SK-N-MC (cell line): ENCODE data around the gene MRAS.

ENCODE experiments used
- DNase-seq: peaks from one replicate; pipeline ENCODE4 v3.0.0-alpha.2; 2011; ENCODE audit warnings: low read depth, low spot score
- H3K27ac ChIP-seq: fragments of 200-600 bp; sonication (generic); 2 replicates; pipeline ENCODE4 v1.5.1; 2016; ENCODE audit warnings: mixed run types
- H3K36me3 ChIP-seq: fragments of 200-600 bp; sonication (generic); 2 replicates; pipeline ENCODE4 v1.6.1; 2017; ENCODE audit warnings: antibody characterized with exemption, low read length, mixed read lengths; ENCODE audit not compliant: insufficient read depth
- H3K4me3 ChIP-seq: fragments of 200-600 bp; sonication (generic); 2 replicates; pipeline ENCODE4 v1.5.1; 2016
- H3K9ac ChIP-seq: fragments of 200-600 bp; sonication (generic); 2 replicates; pipeline ENCODE4 v1.8.0; 2017; ENCODE audit warnings: mixed run types, mixed read lengths; ENCODE audit not compliant: insufficient read length
- H3K9me3 ChIP-seq: fragments of 200-600 bp; sonication (generic); 2 replicates; pipeline ENCODE4 v1.6.1; 2017; ENCODE audit warnings: low read depth, mild to moderate bottlenecking, antibody characterized with exemption, low read length, moderate library complexity, mixed read lengths
- EZH2 ChIP-seq: fragments of 200-600 bp; sonication (generic); IDR thresholded peaks from one replicate; pipeline ENCODE4 v1.6.1; 2017; ENCODE audit warnings: antibody characterized with exemption
- FOXP2 ChIP-seq: optimal IDR thresholded peaks from 2 replicates; pipeline ENCODE3; 2011; ENCODE audit warnings: mild to moderate bottlenecking, moderate library complexity; ENCODE audit not compliant: insufficient read depth; ENCODE audit errors: extremely low read length, control extremely low read depth
- POLR2AphosphoS5 ChIP-seq: IDR thresholded peaks from 2 replicates; pipeline ENCODE4 v1.6.1; 2012; ENCODE audit warnings: mild to moderate bottlenecking, low read depth, low read length, borderline replicate concordance

Gene MRAS

GRCh38 chr3:138395865-138396751, 47.7 kb downstream of the MRAS start:
- Histone ChIP-seq H3K4me3 (no peak overlapping the region), H3K27ac (no peak overlapping the region), H3K9me3 (no peaks in the 10 kb centered on the region), H3K36me3 (no peaks in the 10 kb centered on the region), H3K9ac (no peak overlapping the region)
- DNase-seq, result no peak
- TF ChIP-seq POLR2AphosphoS5 (no peak), EZH2 (no peak), FOXP2 (no peak)

DNA sequence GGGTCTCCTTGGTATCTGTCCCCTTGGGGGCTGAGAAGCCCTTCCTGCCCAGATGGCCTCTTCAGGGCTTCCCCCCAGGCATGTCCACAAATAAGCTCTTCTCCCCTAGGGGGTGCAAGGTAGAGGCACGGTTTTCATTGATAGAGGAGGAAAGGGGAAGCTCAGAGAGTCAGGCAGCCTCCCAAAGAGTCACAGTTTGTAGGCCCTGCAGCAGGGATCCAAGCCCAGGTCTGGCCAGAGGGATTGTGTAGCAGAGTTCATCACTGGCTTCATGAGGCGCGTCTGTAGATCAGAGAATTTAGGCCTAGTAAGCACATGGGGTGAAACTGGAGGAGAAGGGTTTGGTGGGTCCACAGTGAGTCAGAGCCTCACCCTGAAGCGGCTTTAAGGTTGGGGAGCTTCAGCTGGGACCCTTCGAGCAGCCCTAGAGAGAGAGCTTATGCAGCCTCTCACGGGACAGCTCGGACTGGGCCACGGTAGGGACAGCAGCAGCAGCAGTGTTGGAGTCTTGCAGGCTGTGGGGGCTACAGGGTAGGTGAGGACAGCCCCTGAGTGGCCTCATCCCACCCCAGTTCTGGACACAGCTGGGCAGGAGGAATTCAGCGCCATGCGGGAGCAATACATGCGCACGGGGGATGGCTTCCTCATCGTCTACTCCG, 48.5 kb downstream of the MRAS start:
- TF ChIP-seq POLR2AphosphoS5 (no peak), EZH2 (no peak), FOXP2 (no peak)
- Histone ChIP-seq H3K9ac (no peak overlapping the region), H3K27ac (no peak overlapping the region), H3K36me3 (no peaks in the 10 kb centered on the region), H3K9me3 (no peaks in the 10 kb centered on the region), H3K4me3 (no peak overlapping the region)
- no peak for DNase-seq

- Histone ChIP-seq H3K36me3 (no peaks in the 10 kb centered on the region), H3K9ac (no peak overlapping the region), H3K9me3 (no peaks in the 10 kb centered on the region), H3K27ac (no peak overlapping the region), H3K4me3 (no peak overlapping the region)
- no peak for TF ChIP-seq EZH2
- TF ChIP-seq POLR2AphosphoS5, result no peak
- no peak for TF ChIP-seq FOXP2
- no peak for DNase-seq
Observed at GRCh38 chr3:138397983-138398382, 49.6 kb downstream of the MRAS start.

GRCh38 chr3:138398791-138399575, 50.6 kb downstream of the MRAS start:
- TF ChIP-seq POLR2AphosphoS5 (no peak), EZH2 (no peak), FOXP2 (no peak)
- DNase-seq, result no peak
- no peaks in the 10 kb centered on the region for H3K36me3 ChIP-seq
- no peak overlapping the region for H3K27ac ChIP-seq
- no peak overlapping the region for H3K4me3 ChIP-seq
- no peak overlapping the region for H3K9ac ChIP-seq
- no peaks in the 10 kb centered on the region for H3K9me3 ChIP-seq

DNA sequence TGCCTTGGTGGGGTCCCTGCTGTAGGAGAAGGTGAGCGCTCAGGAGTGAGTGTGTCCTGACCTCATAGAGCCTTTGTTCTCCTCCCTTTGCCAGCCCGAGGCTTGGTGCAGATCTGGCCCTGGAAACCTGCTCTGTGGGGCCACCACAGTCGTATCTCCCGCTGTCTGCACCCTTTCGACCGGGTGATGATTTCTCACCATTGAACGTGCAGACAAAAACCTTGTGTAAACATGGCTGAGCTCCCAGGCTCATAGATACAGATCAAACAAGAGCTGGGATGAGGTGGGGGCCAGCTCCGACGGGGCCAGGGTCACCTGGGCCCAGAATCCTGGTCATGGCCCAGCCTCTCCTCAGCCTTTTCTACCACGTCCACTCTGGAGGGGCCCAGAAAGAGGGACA, 51.4 kb downstream of the MRAS start:
- Histone ChIP-seq H3K9me3 (no peaks in the 10 kb centered on the region), H3K36me3 (no peaks in the 10 kb centered on the region), H3K9ac (no peak overlapping the region), H3K4me3 (no peak overlapping the region), H3K27ac (no peak overlapping the region)
- TF ChIP-seq POLR2AphosphoS5 (no peak), FOXP2 (no peak), EZH2 (no peak)
- no peak for DNase-seq

GRCh38 chr3:138400651-138401070, 52.3 kb downstream of the MRAS start:
- Histone ChIP-seq H3K36me3 (no peaks in the 10 kb centered on the region), H3K9ac (no peak overlapping the region), H3K27ac (no peak overlapping the region), H3K4me3 (no peak overlapping the region), H3K9me3 (no peaks in the 10 kb centered on the region)
- DNase-seq, result no peak
- TF ChIP-seq POLR2AphosphoS5, result no peak
- TF ChIP-seq FOXP2, result no peak
- TF ChIP-seq EZH2, result no peak

- H3K36me3 ChIP-seq, result no peaks in the 10 kb centered on the region
- H3K9ac ChIP-seq, result no peak overlapping the region
Observed at GRCh38 chr3:138401834-138402233, 53.5 kb downstream of the MRAS start.

DNA sequence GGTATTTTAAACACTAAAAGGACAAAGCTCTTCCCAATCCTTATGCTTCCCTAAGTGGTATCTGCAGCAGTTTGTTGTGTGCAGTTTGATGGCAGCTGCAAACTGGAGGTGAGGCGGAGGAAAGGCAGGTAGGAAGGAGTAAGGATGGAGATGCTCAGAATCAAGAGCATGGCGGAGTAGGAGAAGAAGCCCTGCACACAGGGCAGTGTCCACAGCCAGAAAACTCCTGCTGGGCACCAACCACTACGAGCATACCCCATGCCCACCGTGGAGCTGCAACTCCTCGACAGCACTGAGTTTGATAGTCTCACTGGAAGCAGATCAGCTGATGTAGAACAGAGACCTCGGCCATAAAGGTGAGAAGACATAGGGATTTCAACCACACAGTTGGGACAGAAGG, 55.7 kb downstream of the MRAS start:
- H3K9ac ChIP-seq, result no peak overlapping the region
- no peak overlapping the region for H3K4me3 ChIP-seq
- H3K36me3 ChIP-seq, result no peaks in the 10 kb centered on the region
- H3K27ac ChIP-seq, result no peak overlapping the region
- H3K9me3 ChIP-seq, result no peaks in the 10 kb centered on the region
- no peak for TF ChIP-seq FOXP2
- no peak for TF ChIP-seq POLR2AphosphoS5
- TF ChIP-seq EZH2, result no peak
- no peak for DNase-seq

More at GRCh38 chr3:138401834-138402233, 53.5 kb downstream of the MRAS start:
- TF ChIP-seq EZH2 (no peak), FOXP2 (no peak), POLR2AphosphoS5 (no peak)
- Histone ChIP-seq H3K4me3 (no peak overlapping the region), H3K27ac (no peak overlapping the region), H3K9me3 (no peaks in the 10 kb centered on the region)
- DNase-seq, result no peak
